Measurements from ENCODE around the gene SCFD2. TPM values are rescaled to one million over a fixed set of nuclear protein-coding genes. Genes with fewer than 3 reads are reported as not detected.

The SCFD2 gene
- total RNA-seq, 4 donors from 2014 or later = 12.7 to 23.7 (median 18.3) TPM

DNA sequence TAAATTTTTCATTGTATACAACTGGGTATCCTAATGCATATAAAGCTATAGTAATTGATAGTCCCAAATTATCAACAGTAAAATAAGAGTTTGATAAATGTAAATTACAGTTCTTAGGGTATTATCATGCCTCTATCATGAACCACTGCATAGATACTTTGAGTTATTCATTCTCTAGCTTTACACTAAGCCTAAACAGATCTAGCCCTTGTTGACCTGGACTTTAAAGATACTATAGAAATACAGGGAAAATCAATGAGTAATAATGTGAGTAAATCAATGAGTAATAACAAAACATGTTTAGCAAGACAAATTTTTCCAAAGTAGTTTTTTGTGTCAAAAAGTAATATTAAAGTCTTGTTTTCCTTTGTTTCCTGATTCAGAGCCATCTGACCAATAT is 228.4 kb downstream of the SCFD2 start:
- no peak for DNase-seq
- H3K4me1 ChIP-seq = no peaks in the 10 kb centered on the region
- in situ Hi-C loops (cut with MboI; ENCODE audit: low pct_ligation_motif_present in 1 of 4, low pct_unique_long_range_greater_than_20kb in 1 of 4, low sequenced_read_pairs in 3 of 4) = no loop called here
- no peak overlapping the region for H3K4me3 ChIP-seq
- H3K9me3 ChIP-seq = no peaks in the 10 kb centered on the region
- no peaks in the 10 kb centered on the region for H3K27me3 ChIP-seq
- TF ChIP-seq POLR2AphosphoS5 (IDR thresholded peaks at IDR 0.05) = no peak
- TF ChIP-seq, protein P1, sequence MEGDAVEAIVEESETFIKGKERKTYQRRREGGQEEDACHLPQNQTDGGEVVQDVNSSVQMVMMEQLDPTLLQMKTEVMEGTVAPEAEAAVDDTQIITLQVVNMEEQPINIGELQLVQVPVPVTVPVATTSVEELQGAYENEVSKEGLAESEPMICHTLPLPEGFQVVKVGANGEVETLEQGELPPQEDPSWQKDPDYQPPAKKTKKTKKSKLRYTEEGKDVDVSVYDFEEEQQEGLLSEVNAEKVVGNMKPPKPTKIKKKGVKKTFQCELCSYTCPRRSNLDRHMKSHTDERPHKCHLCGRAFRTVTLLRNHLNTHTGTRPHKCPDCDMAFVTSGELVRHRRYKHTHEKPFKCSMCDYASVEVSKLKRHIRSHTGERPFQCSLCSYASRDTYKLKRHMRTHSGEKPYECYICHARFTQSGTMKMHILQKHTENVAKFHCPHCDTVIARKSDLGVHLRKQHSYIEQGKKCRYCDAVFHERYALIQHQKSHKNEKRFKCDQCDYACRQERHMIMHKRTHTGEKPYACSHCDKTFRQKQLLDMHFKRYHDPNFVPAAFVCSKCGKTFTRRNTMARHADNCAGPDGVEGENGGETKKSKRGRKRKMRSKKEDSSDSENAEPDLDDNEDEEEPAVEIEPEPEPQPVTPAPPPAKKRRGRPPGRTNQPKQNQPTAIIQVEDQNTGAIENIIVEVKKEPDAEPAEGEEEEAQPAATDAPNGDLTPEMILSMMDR (IDR thresholded peaks at IDR 0.05) = no peak
- no peak overlapping the region for H3K27ac ChIP-seq
- no peaks in the 10 kb centered on the region for H3K36me3 ChIP-seq
- intact Hi-C loops (cut with DNase I; ENCODE audit: low total_unique reads) = no loop called here

- intact Hi-C loops (cut with DNase I; ENCODE audit: low total_unique reads) (no loop called here), in situ Hi-C loops (cut with MboI; ENCODE audit: low pct_ligation_motif_present in 1 of 4, low pct_unique_long_range_greater_than_20kb in 1 of 4, low sequenced_read_pairs in 3 of 4) (no loop called here)
- H3K4me3 ChIP-seq = no peak overlapping the region
- H3K36me3 ChIP-seq = no peaks in the 10 kb centered on the region
- H3K4me1 ChIP-seq = no peaks in the 10 kb centered on the region
- WGBS, 2 donors (ENCODE audit: low coverage in 1 of 2) = 100% methylated on average over 2 of the region's 2 CpGs; no CpG with 5 or more reads in 1 of the 2 donors
- H3K27me3 ChIP-seq = no peaks in the 10 kb centered on the region
- H3K27ac ChIP-seq = no peak overlapping the region
- DNase-seq = no peak
- TF ChIP-seq, protein P1 (IDR thresholded peaks at IDR 0.05) = no peak
- H3K9me3 ChIP-seq = no peaks in the 10 kb centered on the region
These were observed 228.9 kb downstream of the SCFD2 start for GRCh38 chr4:53136954-53137353.

GRCh38 chr4:53132132-53132891 is 233.5 kb downstream of the SCFD2 start:
- no peak overlapping the region for H3K4me3 ChIP-seq
- WGBS, 2 donors (ENCODE audit: low coverage in 1 of 2) = 45 to 49% methylated on average over 4 of the region's 4 CpGs
- H3K27ac ChIP-seq = no peak overlapping the region
- in situ Hi-C loops (cut with MboI; ENCODE audit: low pct_ligation_motif_present in 1 of 4, low pct_unique_long_range_greater_than_20kb in 1 of 4, low sequenced_read_pairs in 3 of 4) (no loop called here), intact Hi-C loops (cut with DNase I; ENCODE audit: low total_unique reads) (no loop called here)
- no peaks in the 10 kb centered on the region for H3K27me3 ChIP-seq
- no peaks in the 10 kb centered on the region for H3K9me3 ChIP-seq
- TF ChIP-seq POLR2AphosphoS5 (IDR thresholded peaks at IDR 0.05) (no peak), EP300 (IDR thresholded peaks at IDR 0.05; ENCODE audit: low read depth) (no peak)
- DNase-seq = no peak
- H3K36me3 ChIP-seq = no peaks in the 10 kb centered on the region
- H3K4me1 ChIP-seq = peaks cover 0 to 9% (median 5%) of the 10 kb centered on the region in 4 donors

GRCh38 chr4:53131562-53131925 is 234.3 kb downstream of the SCFD2 start:
- WGBS, 2 donors (ENCODE audit: low coverage in 1 of 2) = 92 to 93% methylated on average over 2 of the region's 2 CpGs
- TF ChIP-seq, protein P1 (IDR thresholded peaks at IDR 0.05) = no peak
- TF ChIP-seq POLR2AphosphoS5 (IDR thresholded peaks at IDR 0.05) (no peak), POLR2A (IDR thresholded peaks at IDR 0.05) (no peak), EP300 (IDR thresholded peaks at IDR 0.05; ENCODE audit: low read depth) (no peak)
- Histone ChIP-seq H3K36me3 (no peaks in the 10 kb centered on the region), H3K9me3 (no peaks in the 10 kb centered on the region), H3K27me3 (no peaks in the 10 kb centered on the region), H3K4me3 (no peak overlapping the region), H3K27ac (no peak overlapping the region), H3K4me1 (peaks cover 0 to 13% (median 7%) of the 10 kb centered on the region in 4 donors)
- intact Hi-C loops (cut with DNase I; ENCODE audit: low total_unique reads) = no loop called here
- no peak for DNase-seq
- in situ Hi-C loops (cut with MboI; ENCODE audit: low pct_ligation_motif_present in 1 of 4, low pct_unique_long_range_greater_than_20kb in 1 of 4, low sequenced_read_pairs in 3 of 4) = no loop called here
